Ascending aorta (tissue), 2 donors: Measurements from ENCODE around the gene GJD2. TPM values are rescaled to one million over a fixed set of nuclear protein-coding genes. Genes with fewer than 3 reads are reported as not detected.

Source experiments
- DNase-seq, 2 donors: peaks; one replicate each; pipeline ENCODE4 v3.0.0-alpha.2; 2019; ENCODE audit warnings: low spot score in 2 of 2
- H3K27ac ChIP-seq, 2 donors: fragments of 200-600 bp; sonication (generic); one replicate each; pipeline ENCODE4 v1.5.1; 2016 to 2017; ENCODE audit warnings: mild to moderate bottlenecking in 1 of 2
- H3K27me3 ChIP-seq: fragments of 200-600 bp; sonication (generic); one replicate; pipeline ENCODE4 v1.5.1; 2017
- H3K36me3 ChIP-seq, 2 donors: fragments of 200-600 bp; sonication (generic); one replicate each; pipeline ENCODE4 v1.5.1; 2016
- H3K4me1 ChIP-seq, 2 donors: fragments of 200-600 bp; sonication (generic); one replicate each; pipeline ENCODE4 v1.5.1; 2016 to 2017; ENCODE audit warnings: mild to moderate bottlenecking in 1 of 2
- H3K4me3 ChIP-seq, 2 donors: fragments of 200-600 bp; sonication (generic); one replicate each; pipeline ENCODE4 v1.5.1; 2016 to 2017; ENCODE audit warnings: mild to moderate bottlenecking in 1 of 2
- H3K9me3 ChIP-seq, 2 donors: fragments of 200-600 bp; sonication (generic); one replicate each; pipeline ENCODE4 v1.5.1; 2016
- CTCF ChIP-seq, 3 experiments: fragments of 200-600 bp in 2 of 3; fragments of 450-650 bp in 1 of 3; sonication (generic) in 2 of 3; IDR thresholded peaks; one replicate each; pipeline ENCODE4 v1.5.1; 2016 to 2019; ENCODE audit warnings: antibody characterized with exemption in 3 of 3, mild to moderate bottlenecking in 1 of 3, moderate library complexity in 1 of 3
- intact Hi-C: fragments of 100-400 bp; cut with DNase I; formaldehyde crosslinking; loops from one replicate; pipeline ENCODE4 v1.15.1; 2023
- total RNA-seq: library from RNA; depleted of rRNA; stranded (reverse); fragments of >200 nt; gene quantifications from one replicate; pipeline ENCODE4 v1.1.0, GENCODE V29; 2016

Gene GJD2
- total RNA-seq, 1 donor from 2014 or later: not detected

- no peak for DNase-seq
- intact Hi-C loops: no loop called here
- H3K9me3 ChIP-seq: no peaks in the 10 kb centered on the region
- H3K27me3 ChIP-seq: no peaks in the 10 kb centered on the region
- H3K27ac ChIP-seq: no peak overlapping the region
- H3K4me3 ChIP-seq: no peak overlapping the region
- peaks cover 0 to 5% of the 10 kb centered on the region in 2 donors for H3K4me1 ChIP-seq
- H3K36me3 ChIP-seq: peaks cover 0 to 6% of the 10 kb centered on the region in 2 donors
- no peak for TF ChIP-seq CTCF (IDR thresholded peaks at IDR 0.05)
Measured at GRCh38 chr15:34786206-34786605, 31.4 kb upstream of the GJD2 start.

GRCh38 chr15:34783991-34784390 lies 29.2 kb upstream of the GJD2 start:
- no peak for DNase-seq
- Histone ChIP-seq H3K4me1 (peaks cover 0 to 5% of the 10 kb centered on the region in 2 donors), H3K9me3 (no peaks in the 10 kb centered on the region), H3K27ac (no peak overlapping the region), H3K27me3 (no peaks in the 10 kb centered on the region), H3K36me3 (no peaks in the 10 kb centered on the region), H3K4me3 (no peak overlapping the region)
- TF ChIP-seq CTCF (IDR thresholded peaks at IDR 0.05): no peak
- intact Hi-C loops: no loop called here

- no peaks in the 10 kb centered on the region for H3K9me3 ChIP-seq
- no peak for DNase-seq
- no peak overlapping the region for H3K27ac ChIP-seq
- no peak for TF ChIP-seq CTCF (IDR thresholded peaks at IDR 0.05)
- intact Hi-C loops: no loop called here
- no peaks in the 10 kb centered on the region for H3K27me3 ChIP-seq
- H3K36me3 ChIP-seq: no peaks in the 10 kb centered on the region
- H3K4me1 ChIP-seq: peaks cover 0 to 5% of the 10 kb centered on the region in 2 donors
- H3K4me3 ChIP-seq: no peak overlapping the region
Measured at GRCh38 chr15:34783431-34783830, 28.6 kb upstream of the GJD2 start.

GRCh38 chr15:34782901-34783300 lies 28.1 kb upstream of the GJD2 start:
- H3K9me3 ChIP-seq: no peaks in the 10 kb centered on the region
- H3K4me3 ChIP-seq: no peak overlapping the region
- H3K4me1 ChIP-seq: peaks cover 0 to 5% of the 10 kb centered on the region in 2 donors
- intact Hi-C loops: no loop called here
- no peaks in the 10 kb centered on the region for H3K36me3 ChIP-seq
- H3K27ac ChIP-seq: no peak overlapping the region
- no peak for TF ChIP-seq CTCF (IDR thresholded peaks at IDR 0.05)
- DNase-seq: no peak
- no peaks in the 10 kb centered on the region for H3K27me3 ChIP-seq

- no peak overlapping the region for H3K27ac ChIP-seq
- no peaks in the 10 kb centered on the region for H3K27me3 ChIP-seq
- intact Hi-C loops: no loop called here
- no peaks in the 10 kb centered on the region for H3K9me3 ChIP-seq
- H3K4me1 ChIP-seq: peaks cover 0 to 5% of the 10 kb centered on the region in 2 donors
- no peak for DNase-seq
- no peak for TF ChIP-seq CTCF (IDR thresholded peaks at IDR 0.05)
- no peak overlapping the region for H3K4me3 ChIP-seq
- no peaks in the 10 kb centered on the region for H3K36me3 ChIP-seq
Measured at GRCh38 chr15:34780725-34781124, 25.9 kb upstream of the GJD2 start.

GRCh38 chr15:34776606-34777105 lies 21.9 kb upstream of the GJD2 start:
- TF ChIP-seq CTCF (IDR thresholded peaks at IDR 0.05): no peak
- no peaks in the 10 kb centered on the region for H3K27me3 ChIP-seq
- intact Hi-C loops: no loop called here
- no peaks in the 10 kb centered on the region for H3K4me1 ChIP-seq
- no peak overlapping the region for H3K27ac ChIP-seq
- H3K4me3 ChIP-seq: no peak overlapping the region
- H3K9me3 ChIP-seq: no peaks in the 10 kb centered on the region
- no peaks in the 10 kb centered on the region for H3K36me3 ChIP-seq
- no peak for DNase-seq
